H9 (cell line): ENCODE data around the gene HOXD13. TPM values are rescaled to one million over a fixed set of nuclear protein-coding genes. Genes with fewer than 3 reads are reported as not detected.

ENCODE experiments used
- DNase-seq: peaks from one replicate; pipeline ENCODE4 v3.0.0-alpha.2; 2017
- H2AFZ ChIP-seq: one replicate; pipeline ENCODE4 v1.6.1; 2013; ENCODE audit warnings: mild to moderate bottlenecking, low read length, control low read depth, moderate library complexity
- H2AK5ac ChIP-seq: 2 replicates; pipeline ENCODE4 v1.6.1; 2013; ENCODE audit warnings: low read length, control low read depth, mixed read lengths; ENCODE audit not compliant: insufficient read length
- H2BK120ac ChIP-seq: one replicate; pipeline ENCODE4 v1.6.1; 2013; ENCODE audit warnings: low read depth, mild to moderate bottlenecking, low read length, control low read depth, inconsistent platforms; ENCODE audit not compliant: poor library complexity, severe bottlenecking
- H2BK12ac ChIP-seq: 2 replicates; pipeline ENCODE4 v1.6.1; 2013; ENCODE audit warnings: low read length, control low read depth, mixed read lengths, low read depth; ENCODE audit not compliant: insufficient read length
- H2BK15ac ChIP-seq: 2 replicates; pipeline ENCODE4 v1.6.1; 2013; ENCODE audit warnings: low read depth, low read length, control low read depth
- H2BK20ac ChIP-seq: one replicate; pipeline ENCODE4 v1.6.1; 2013; ENCODE audit warnings: low read depth, mild to moderate bottlenecking, low read length, control low read depth, inconsistent platforms; ENCODE audit not compliant: poor library complexity, severe bottlenecking
- H2BK5ac ChIP-seq: 2 replicates; pipeline ENCODE4 v1.6.1; 2013; ENCODE audit warnings: low read length, control low read depth, mixed read lengths; ENCODE audit not compliant: insufficient read length
- H3K14ac ChIP-seq: 2 replicates; pipeline ENCODE4 v1.6.1; 2013; ENCODE audit warnings: low read length, control low read depth; ENCODE audit not compliant: insufficient read depth
- H3K18ac ChIP-seq: 2 replicates; pipeline ENCODE4 v1.6.1; 2013; ENCODE audit warnings: low read depth, mild to moderate bottlenecking, mixed read lengths, low read length, control low read depth; ENCODE audit not compliant: insufficient read length
- H3K23ac ChIP-seq: 2 replicates; pipeline ENCODE4 v1.6.1; 2013; ENCODE audit warnings: low read length, control low read depth, mixed read lengths, low read depth; ENCODE audit not compliant: insufficient read length
- H3K23me2 ChIP-seq: 2 replicates; pipeline ENCODE4 v1.6.1; 2013; ENCODE audit warnings: low read depth, mild to moderate bottlenecking, mixed read lengths, low read length, control low read depth; ENCODE audit not compliant: insufficient read length, poor library complexity, severe bottlenecking
- H3K27ac ChIP-seq: 2 replicates; pipeline ENCODE4 v1.5.1; 2013; ENCODE audit warnings: low read length, control low read depth, mixed read lengths, low read depth; ENCODE audit not compliant: insufficient read length
- H3K27me3 ChIP-seq: 2 replicates; pipeline ENCODE4 v1.6.1; 2013; ENCODE audit warnings: low read length, control low read depth, inconsistent platforms; ENCODE audit not compliant: insufficient read depth
- H3K4ac ChIP-seq: 2 replicates; pipeline ENCODE4 v1.6.1; 2013; ENCODE audit warnings: low read depth, mild to moderate bottlenecking, control low read depth, inconsistent platforms, low read length, moderate library complexity
- H3K4me1 ChIP-seq: 2 replicates; pipeline ENCODE4 v1.6.1; 2013; ENCODE audit warnings: low read length, control low read depth, inconsistent platforms; ENCODE audit not compliant: insufficient read depth
- H3K4me2 ChIP-seq: 2 replicates; pipeline ENCODE4 v1.6.1; 2013; ENCODE audit warnings: low read length, control low read depth, mixed read lengths; ENCODE audit not compliant: insufficient read length, insufficient read depth
- H3K56ac ChIP-seq: 2 replicates; pipeline ENCODE4 v1.6.1; 2013; ENCODE audit warnings: low read depth, mild to moderate bottlenecking, mixed read lengths, low read length, control low read depth; ENCODE audit not compliant: insufficient read length
- H3K79me1 ChIP-seq: 2 replicates; pipeline ENCODE4 v1.6.1; 2013; ENCODE audit warnings: low read depth, mild to moderate bottlenecking, moderate library complexity, low read length, control low read depth, inconsistent platforms; ENCODE audit not compliant: insufficient read depth, poor library complexity, severe bottlenecking
- H3K79me2 ChIP-seq: 2 replicates; pipeline ENCODE4 v1.6.1; 2013; ENCODE audit warnings: low read length, control low read depth, inconsistent platforms; ENCODE audit not compliant: insufficient read depth
- H3K9ac ChIP-seq: 2 replicates; pipeline ENCODE4 v1.6.1; 2013; ENCODE audit warnings: low read length, control low read depth, mixed read lengths; ENCODE audit not compliant: insufficient read length; ENCODE audit errors: extremely low read depth
- H3K9me3 ChIP-seq: one replicate; pipeline ENCODE4 v1.6.1; 2013; ENCODE audit warnings: low read depth, low read length, inconsistent platforms; ENCODE audit not compliant: control insufficient read depth
- H3T11ph ChIP-seq: one replicate; pipeline ENCODE4 v1.6.1; 2013; ENCODE audit warnings: mild to moderate bottlenecking, low read length, control low read depth, inconsistent platforms
- H4K20me1 ChIP-seq: one replicate; pipeline ENCODE4 v1.6.1; 2013; ENCODE audit not compliant: control insufficient read depth, insufficient read length, insufficient read depth
- H4K5ac ChIP-seq: 2 replicates; pipeline ENCODE4 v1.6.1; 2013; ENCODE audit warnings: low read depth, mild to moderate bottlenecking, mixed read lengths, low read length, control low read depth; ENCODE audit not compliant: insufficient read length
- H4K8ac ChIP-seq: replicated peaks from 2 replicates; pipeline ENCODE4 v1.6.1; 2013; ENCODE audit warnings: low read length, control low read depth, mixed read lengths, low read depth; ENCODE audit not compliant: insufficient read length
- H4K91ac ChIP-seq: 2 replicates; pipeline ENCODE4 v1.6.1; 2013; ENCODE audit warnings: low read depth, mild to moderate bottlenecking, moderate library complexity, mixed read lengths, low read length, control low read depth; ENCODE audit not compliant: insufficient read length
- H3K27ac Mint-ChIP-seq, 3 experiments: 2 replicates in 2 of 3; 3 replicates in 1 of 3; pipeline ENCODE4 v1.8.0; 2020 to 2021; ENCODE audit warnings: mixed read lengths in 3 of 3, mild to moderate bottlenecking in 1 of 3, moderate library complexity in 1 of 3
- H3K27me3 Mint-ChIP-seq: 2 replicates; pipeline ENCODE4 v1.8.0; 2021; ENCODE audit warnings: low read depth, mild to moderate bottlenecking, moderate library complexity, mixed read lengths
- H3K36me3 Mint-ChIP-seq, 3 experiments: 2 replicates in 2 of 3; 3 replicates in 1 of 3; pipeline ENCODE4 v1.8.0; 2020 to 2021; ENCODE audit warnings: low read depth in 3 of 3, mixed read lengths in 3 of 3; ENCODE audit not compliant: insufficient read depth in 1 of 3
- H3K4me1 Mint-ChIP-seq, 2 experiments: 2 replicates each; pipeline ENCODE4 v1.8.0; 2020; ENCODE audit warnings: mixed read lengths in 2 of 2
- H3K4me3 Mint-ChIP-seq, 2 experiments: 2 replicates in 1 of 2; 3 replicates in 1 of 2; pipeline ENCODE4 v1.8.0; 2020 to 2021; ENCODE audit warnings: mild to moderate bottlenecking in 2 of 2, mixed read lengths in 2 of 2, moderate library complexity in 1 of 2
- H3K9me3 Mint-ChIP-seq, 2 experiments: 2 replicates in 1 of 2; 3 replicates in 1 of 2; pipeline ENCODE4 v1.8.0; 2020; ENCODE audit warnings: mild to moderate bottlenecking in 2 of 2, mixed read lengths in 2 of 2, moderate library complexity in 1 of 2
- WGBS: extraction: QIAGEN DNeasy Blood & Tissue Kit; methylation state at CpG from one replicate; pipeline ENCODE4 v1.1.7; 2013; ENCODE audit warnings: missing lambda C conversion rate, low lambda C conversion rate, mixed read lengths; ENCODE audit not compliant: insufficient read length; ENCODE audit errors: extremely low coverage; 5-methylcytosine and 5-hydroxymethylcytosine counted together
- total RNA-seq: library from RNA; stranded (reverse); gene quantifications from 2 replicates; pipeline ENCODE4 v1.2.1, GENCODE V29; 2021
- TF ChIP-seq, protein P1 (sequence below): fragments of 200-600 bp; sonication (generic); conservative IDR thresholded peaks from 3 replicates; pipeline ENCODE4 v1.8.0; 2021; ENCODE audit warnings: antibody characterized with exemption, mild to moderate bottlenecking

The HOXD13 gene
- total RNA-seq, 1 experiment from 2014 or later: not detected

- no peak overlapping the region for H3K4me2 ChIP-seq
- no peaks in the 10 kb centered on the region; a peak in 1 of 7 replicates for H3K36me3 Mint-ChIP-seq
These were observed 40.0 kb downstream of the HOXD13 start for GRCh38 chr2:176132205-176133171.

More at GRCh38 chr2:176132205-176133171, 40.0 kb downstream of the HOXD13 start:
- Histone ChIP-seq H3K9ac (no peak overlapping the region), H4K5ac (no peak overlapping the region), H3K79me1 (no peaks in the 10 kb centered on the region), H3K27me3 (peaks cover 92% of the 10 kb centered on the region), H2BK20ac (no peak overlapping the region), H3K27ac (no peak overlapping the region), H2BK12ac (no peak overlapping the region), H3K4me1 (no peaks in the 10 kb centered on the region; the same call in 1 of the 2 replicates), H2AFZ (no peak overlapping the region), H4K91ac (no peak overlapping the region), H3K56ac (no peak overlapping the region), H4K20me1 (no peaks in the 10 kb centered on the region), H2BK120ac (no peak overlapping the region), H3K14ac (no peak overlapping the region), H3K23me2 (peaks cover 8% of the 10 kb centered on the region), H3K23ac (no peak overlapping the region), H3T11ph (no peak overlapping the region), H3K18ac (no peak overlapping the region), H3K79me2 (no peaks in the 10 kb centered on the region), H2BK5ac (no peak overlapping the region), H3K9me3 (no peaks in the 10 kb centered on the region), H2BK15ac (no peak overlapping the region), H2AK5ac (no peak overlapping the region), H4K8ac (no peak overlapping the region), H3K4ac (no peak overlapping the region)
- TF ChIP-seq, protein P1, sequence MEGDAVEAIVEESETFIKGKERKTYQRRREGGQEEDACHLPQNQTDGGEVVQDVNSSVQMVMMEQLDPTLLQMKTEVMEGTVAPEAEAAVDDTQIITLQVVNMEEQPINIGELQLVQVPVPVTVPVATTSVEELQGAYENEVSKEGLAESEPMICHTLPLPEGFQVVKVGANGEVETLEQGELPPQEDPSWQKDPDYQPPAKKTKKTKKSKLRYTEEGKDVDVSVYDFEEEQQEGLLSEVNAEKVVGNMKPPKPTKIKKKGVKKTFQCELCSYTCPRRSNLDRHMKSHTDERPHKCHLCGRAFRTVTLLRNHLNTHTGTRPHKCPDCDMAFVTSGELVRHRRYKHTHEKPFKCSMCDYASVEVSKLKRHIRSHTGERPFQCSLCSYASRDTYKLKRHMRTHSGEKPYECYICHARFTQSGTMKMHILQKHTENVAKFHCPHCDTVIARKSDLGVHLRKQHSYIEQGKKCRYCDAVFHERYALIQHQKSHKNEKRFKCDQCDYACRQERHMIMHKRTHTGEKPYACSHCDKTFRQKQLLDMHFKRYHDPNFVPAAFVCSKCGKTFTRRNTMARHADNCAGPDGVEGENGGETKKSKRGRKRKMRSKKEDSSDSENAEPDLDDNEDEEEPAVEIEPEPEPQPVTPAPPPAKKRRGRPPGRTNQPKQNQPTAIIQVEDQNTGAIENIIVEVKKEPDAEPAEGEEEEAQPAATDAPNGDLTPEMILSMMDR: no peak
- WGBS: no CpG with 5 or more reads among the region's 33 CpGs
- peaks cover 15 to 21% of the 10 kb centered on the region in 2 experiments for H3K4me1 Mint-ChIP-seq
- no peak for DNase-seq
- H3K4me3 Mint-ChIP-seq: no peak overlapping the region; a peak in 2 of 5 replicates
- peaks cover 4 to 13% of the 10 kb centered on the region in 2 experiments; a peak in 4 of 5 replicates for H3K9me3 Mint-ChIP-seq
- H3K27me3 Mint-ChIP-seq: peaks cover 98% of the 10 kb centered on the region
- no peak overlapping the region for H3K27ac Mint-ChIP-seq
